GM12865 (cell line): Measurements from ENCODE around the gene PHLDA3.
A peak's percentile ranks its signal among the peaks of the same experiment; 100 is the strongest.

Experiments used
- DNase-seq: peaks from one replicate; pipeline ENCODE4 v3.0.0; 2010; ENCODE audit warnings: low read depth
- H3K4me3 ChIP-seq: 2 replicates; pipeline ENCODE4 v1.5.1; 2011; ENCODE audit warnings: mild to moderate bottlenecking, low read depth, low read length, control low read depth
- CTCF ChIP-seq: IDR thresholded peaks from 2 replicates; pipeline ENCODE4 v1.5.1; 2011; ENCODE audit warnings: low read length, control low read depth, low read depth, inconsistent platforms; ENCODE audit not compliant: insufficient read depth; ENCODE audit errors: missing control alignments

PHLDA3 gene

GRCh38 chr1:201487742-201488141 lies 18.8 kb upstream of the PHLDA3 start:
- TF ChIP-seq CTCF: no peak
- no peak for DNase-seq
- H3K4me3 ChIP-seq: no peak overlapping the region

GRCh38 chr1:201486187-201486586 lies 17.2 kb upstream of the PHLDA3 start:
- H3K4me3 ChIP-seq: no peak overlapping the region
- no peak for DNase-seq
- no peak for TF ChIP-seq CTCF

- no peak overlapping the region for H3K4me3 ChIP-seq
- no peak for DNase-seq
- no peak for TF ChIP-seq CTCF
Measured at GRCh38 chr1:201485184-201485774, 16.3 kb upstream of the PHLDA3 start.

- H3K4me3 ChIP-seq: no peak overlapping the region
- no peak for TF ChIP-seq CTCF
- no peak for DNase-seq
Measured at GRCh38 chr1:201483373-201483949, 14.5 kb upstream of the PHLDA3 start.

- TF ChIP-seq CTCF: no peak
- no peak overlapping the region for H3K4me3 ChIP-seq
- DNase-seq: peak; percentile 70
Measured at GRCh38 chr1:201482755-201483154, 13.8 kb upstream of the PHLDA3 start.

DNA sequence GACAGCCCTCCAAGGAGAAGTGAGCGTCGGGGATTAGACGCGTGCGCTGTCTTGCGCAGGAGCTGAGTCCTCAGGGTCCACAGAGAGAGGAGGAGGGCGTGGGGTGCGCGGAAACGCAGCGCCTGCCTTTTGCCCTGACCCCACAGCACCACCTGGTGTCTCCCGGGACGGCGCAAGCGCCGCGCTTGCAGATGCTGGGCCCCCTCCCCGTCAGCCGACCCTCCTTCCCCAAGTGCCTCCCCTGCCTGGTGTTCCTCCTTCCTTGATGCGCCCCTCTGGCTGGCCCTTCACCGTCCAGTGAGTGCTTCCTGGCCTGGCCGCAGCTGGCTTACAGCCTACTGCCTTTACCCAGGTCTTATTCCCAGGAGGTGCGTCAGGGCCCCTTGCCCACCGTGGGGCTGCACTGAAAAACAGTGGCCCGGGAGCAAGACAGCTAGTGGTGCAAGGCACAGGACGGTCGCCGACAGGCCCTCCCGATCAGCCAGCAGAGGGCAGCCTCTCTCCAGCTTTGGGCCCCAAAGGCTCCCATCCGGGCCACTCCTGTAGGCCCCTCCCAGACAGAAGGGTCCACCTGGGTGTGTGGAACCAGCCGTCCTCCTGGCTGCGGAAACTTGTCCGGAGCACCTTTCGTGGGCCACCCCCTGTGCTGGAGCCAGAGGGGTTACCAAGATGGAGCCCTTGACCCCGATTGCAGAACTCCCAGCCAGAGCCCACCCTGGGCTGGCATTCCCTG lies 12.9 kb upstream of the PHLDA3 start:
- DNase-seq: peak; percentile 90
- H3K4me3 ChIP-seq: no peak overlapping the region
- peak; percentile 97 for TF ChIP-seq CTCF
